ENCODE results near the gene ABCD1. TPM values are rescaled to one million over a fixed set of nuclear protein-coding genes. Genes with fewer than 3 reads are reported as not detected.

The ABCD1 gene
- total RNA-seq, 1 experiment from 2014 or later = 1.5 TPM

GRCh38 chrX:153772316-153773217, 47.9 kb downstream of the ABCD1 start:
- no peak for DNase-seq (ENCODE audit: low read depth)

- DNase-seq (ENCODE audit: low read depth) = no peak
Measured at GRCh38 chrX:153773218-153773611, 48.6 kb downstream of the ABCD1 start.

DNA sequence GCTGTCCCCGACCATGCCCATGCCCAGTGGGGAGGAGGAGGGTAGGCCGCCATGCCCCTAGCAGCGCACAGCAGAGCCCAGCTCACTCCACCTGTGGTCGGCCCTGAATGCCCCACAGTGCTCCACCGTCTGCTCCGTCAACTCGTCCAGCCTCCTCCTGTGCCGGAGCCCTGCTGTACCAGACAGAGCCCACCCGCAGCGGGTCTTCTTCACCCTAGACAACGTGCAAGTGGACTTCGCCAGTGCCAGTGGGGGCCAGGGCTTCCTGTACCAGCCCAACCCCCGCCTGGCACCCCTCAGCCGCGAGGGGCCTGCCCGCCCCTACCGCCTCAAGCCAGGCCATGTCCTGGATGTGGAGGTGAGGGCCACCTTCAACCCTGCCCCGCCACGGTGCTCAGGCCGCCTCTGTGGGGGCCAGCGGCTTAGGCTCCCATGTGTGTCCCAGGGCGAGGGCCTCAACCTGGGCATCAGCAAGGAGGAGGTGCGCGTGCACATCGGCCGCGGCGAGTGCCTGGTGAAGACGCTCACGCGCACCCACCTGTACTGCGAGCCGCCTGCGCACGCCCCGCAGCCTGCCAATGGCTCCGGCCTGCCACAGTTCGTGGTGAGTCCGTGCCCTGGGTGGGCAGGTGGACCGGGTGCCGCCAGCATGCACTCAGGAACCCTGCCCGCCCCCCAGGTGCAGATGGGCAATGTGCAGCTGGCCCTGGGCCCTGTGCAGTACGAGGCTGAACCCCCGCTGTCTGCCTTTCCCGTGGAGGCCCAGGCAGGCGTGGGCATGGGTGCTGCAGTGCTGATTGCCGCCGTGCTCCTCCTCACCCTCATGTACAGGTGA, 49.3 kb downstream of the ABCD1 start:
- no peak for DNase-seq (ENCODE audit: low read depth)

GRCh38 chrX:153774576-153775292, 50.1 kb downstream of the ABCD1 start:
- no peak for DNase-seq (ENCODE audit: low read depth)

GRCh38 chrX:153775293-153776119, 50.9 kb downstream of the ABCD1 start:
- no peak for DNase-seq (ENCODE audit: low read depth)

- no peak for DNase-seq (ENCODE audit: low read depth)
Measured at GRCh38 chrX:153776120-153776599, 51.5 kb downstream of the ABCD1 start.

DNA sequence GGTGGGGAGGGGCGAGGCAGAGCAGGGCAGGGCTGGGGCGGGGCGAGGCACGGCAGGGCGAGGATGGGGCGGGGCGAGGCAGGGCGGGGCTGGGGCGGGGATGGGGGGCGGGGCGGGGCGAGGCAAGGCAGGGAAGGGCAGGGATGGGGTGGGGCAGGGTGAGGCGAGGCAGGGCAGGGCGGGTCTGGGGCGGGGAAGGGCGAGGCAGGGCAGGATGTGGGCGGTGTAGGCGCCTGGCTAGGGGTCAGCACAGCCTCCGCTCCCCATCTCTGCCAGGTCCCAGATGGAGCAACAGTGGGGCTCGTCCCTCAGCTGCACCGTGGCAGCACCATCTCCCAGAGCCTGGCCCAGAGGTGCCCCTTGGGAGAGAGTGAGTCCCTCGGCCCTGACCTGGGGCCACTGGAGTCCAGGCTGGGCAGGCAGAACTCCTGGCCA, 52.0 kb downstream of the ABCD1 start:
- no peak for DNase-seq (ENCODE audit: low read depth)

- no peak for DNase-seq (ENCODE audit: low read depth)
Measured at GRCh38 chrX:153777261-153778090, 52.8 kb downstream of the ABCD1 start.

DNA sequence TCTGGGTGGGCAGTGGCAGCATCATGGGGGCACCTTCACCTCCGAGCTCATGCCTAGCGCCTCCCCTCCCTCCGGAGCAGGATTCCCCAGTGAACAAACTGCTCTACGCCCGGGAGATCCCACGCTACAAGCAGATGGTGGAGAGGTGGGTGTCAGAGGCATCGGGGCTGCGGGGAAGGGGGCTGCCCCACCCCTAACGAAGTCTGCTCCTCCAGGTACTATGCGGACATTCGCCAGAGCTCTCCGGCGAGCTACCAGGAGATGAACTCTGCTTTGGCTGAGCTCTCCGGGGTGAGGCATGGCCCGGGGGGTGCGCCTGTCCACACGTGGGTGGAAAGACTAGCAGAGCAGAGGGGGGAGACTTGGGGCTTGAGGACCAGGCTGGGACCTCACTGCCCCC, 53.5 kb downstream of the ABCD1 start:
- DNase-seq (ENCODE audit: low read depth) = no peak

- no peak for DNase-seq (ENCODE audit: low read depth)
Measured at GRCh38 chrX:153778684-153779101, 54.0 kb downstream of the ABCD1 start.

DNA sequence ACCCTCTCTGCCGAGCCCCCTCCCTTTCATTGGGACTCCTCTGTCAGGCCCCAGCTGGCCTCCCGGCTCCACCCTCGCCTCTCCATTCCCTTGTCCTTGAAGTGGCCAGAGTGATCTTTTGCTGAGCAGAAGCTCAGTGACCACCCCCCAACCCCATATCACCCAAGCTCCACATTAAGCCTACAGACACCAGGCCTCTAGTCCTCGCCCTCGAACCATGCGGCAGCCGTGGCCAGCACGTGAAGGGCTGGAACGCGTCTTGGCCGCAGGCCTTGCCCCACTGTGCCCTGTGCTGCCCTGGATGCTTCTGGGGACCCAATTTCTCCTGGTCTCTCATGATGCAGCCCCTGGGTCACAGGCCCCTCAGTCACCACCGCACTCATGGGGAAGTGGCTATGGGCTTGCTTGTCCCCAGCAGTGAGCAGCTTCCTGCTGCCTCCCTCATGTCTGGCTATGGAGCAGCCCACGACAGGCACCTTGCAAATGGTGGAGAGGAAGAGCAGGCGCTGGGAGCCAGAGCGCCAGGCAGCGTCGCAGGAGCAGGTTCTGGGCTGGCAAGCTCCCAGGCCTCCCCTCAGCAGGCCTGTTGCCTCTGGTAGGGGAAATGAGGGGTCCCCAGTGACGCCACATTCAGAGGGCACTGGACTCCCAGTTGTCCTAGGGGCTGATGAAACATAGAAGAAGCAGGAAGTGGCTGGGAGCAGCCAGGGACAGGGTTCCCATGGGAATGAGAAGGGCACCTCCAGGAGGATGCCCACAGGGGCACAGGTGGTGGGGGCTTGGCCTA, 55.4 kb downstream of the ABCD1 start:
- no peak for DNase-seq (ENCODE audit: low read depth)

GRCh38 chrX:153780678-153781427, 56.2 kb downstream of the ABCD1 start, which contains the start of gene SRPK3:
SRPK3 (plus strand) TSS chrX:153781041; CDS start chrX:153781087, 46 bp downstream.
- no peak for DNase-seq (ENCODE audit: low read depth)

GRCh38 chrX:153781428-153782047, 56.9 kb downstream of the ABCD1 start:
- no peak for DNase-seq (ENCODE audit: low read depth)

- no peak for DNase-seq (ENCODE audit: low read depth)
Measured at GRCh38 chrX:153782313-153782712, 57.7 kb downstream of the ABCD1 start.

- no peak for DNase-seq (ENCODE audit: low read depth)
Measured at GRCh38 chrX:153782871-153783270, 58.2 kb downstream of the ABCD1 start.

DNA sequence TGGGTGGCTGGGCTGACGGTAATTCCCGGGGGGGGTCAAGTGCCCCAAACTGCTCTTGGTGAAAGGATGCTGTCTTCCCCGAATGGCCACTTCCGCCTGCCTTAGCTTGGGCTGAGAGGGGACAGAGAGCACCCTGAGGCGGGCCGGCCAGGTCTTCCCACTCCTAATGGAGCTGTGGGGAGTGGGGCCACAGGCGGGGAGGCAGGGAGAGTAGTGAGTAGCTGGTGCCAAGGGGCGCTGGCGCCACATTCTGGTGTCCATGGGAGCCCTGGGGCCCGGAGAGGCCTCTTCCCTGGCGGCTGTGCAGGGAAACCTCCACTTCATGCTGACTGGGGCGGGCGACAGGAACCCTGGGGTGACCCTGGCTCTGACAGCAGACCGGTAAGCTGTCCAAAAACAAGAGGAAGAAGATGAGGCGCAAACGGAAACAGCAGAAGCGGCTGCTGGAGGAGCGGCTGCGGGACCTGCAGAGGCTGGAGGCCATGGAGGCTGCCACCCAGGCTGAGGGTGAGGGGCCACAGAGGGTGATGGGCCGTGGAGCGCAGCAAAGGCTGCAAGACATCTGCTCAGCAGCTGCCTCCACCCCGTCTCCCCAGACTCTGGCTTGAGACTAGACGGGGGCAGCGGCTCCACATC, 58.8 kb downstream of the ABCD1 start:
- DNase-seq (ENCODE audit: low read depth) = no peak

Data from HT1080 (cell line).